SK-N-SH (cell line): ENCODE measurements around the gene ZNF674. TPM values are rescaled to one million over a fixed set of nuclear protein-coding genes. Genes with fewer than 3 reads are reported as not detected.
A peak's percentile ranks its signal among the peaks of the same experiment; 100 is the strongest.

Experiments
- CTCF ChIA-PET: fragments of 300-600, 350-600 bp; formaldehyde crosslinking; extraction: SDS; loops from one replicate; lab custom pipeline; 2021; lab: Yijun Ruan, JAX
- POLR2A ChIA-PET: fragments of 350-600 bp; sonication (Branson Sonifier 250); formaldehyde crosslinking; extraction: SDS; loops from one replicate; lab custom pipeline; 2020; ENCODE audit warnings: antibody characterized with exemption, inconsistent platforms; lab: Yijun Ruan, JAX
- DNase-seq: peaks from one replicate; pipeline ENCODE4 v3.0.0; 2012
- H2AFZ ChIP-seq: fragments of 200-600 bp; sonication (generic); 2 replicates; pipeline ENCODE4 v1.8.1; 2016; ENCODE audit warnings: antibody characterized with exemption, mild to moderate bottlenecking, low read depth
- H3F3A ChIP-seq: fragments of 200-600 bp; sonication (generic); replicated peaks from 2 replicates; pipeline ENCODE3; 2016; ENCODE audit warnings: antibody characterized with exemption, mild to moderate bottlenecking; ENCODE audit not compliant: insufficient read depth
- H3K27ac ChIP-seq, 2 experiments: fragments of 200-500 bp in 1 of 2; fragments of 200-600 bp in 1 of 2; sonication (Bioruptor generic) in 1 of 2; sonication (generic), shearing (Covaris generic) in 1 of 2; 2 replicates each; pipeline versions ENCODE4 v1.5.1 to v1.6.1; 2014 to 2016; ENCODE audit warnings: low read depth in 2 of 2, inconsistent platforms in 1 of 2, low read length in 1 of 2, mild to moderate bottlenecking in 1 of 2, mixed read lengths in 1 of 2
- H3K27me3 ChIP-seq: fragments of 200-600 bp; sonication (generic), shearing (Covaris generic); 2 replicates; pipeline ENCODE4 v1.6.1; 2016; ENCODE audit warnings: mixed run types; ENCODE audit not compliant: insufficient read depth
- H3K36me3 ChIP-seq, 2 experiments: fragments of 200-500 bp in 1 of 2; fragments of 200-600 bp in 1 of 2; sonication (Bioruptor generic) in 1 of 2; sonication (generic) in 1 of 2; replicated peaks in 1 of 2; 2 replicates each; pipeline versions ENCODE3 to v1.5.1; 2014 to 2016; ENCODE audit warnings: low read length in 1 of 2, mild to moderate bottlenecking in 1 of 2; ENCODE audit not compliant: insufficient read depth in 2 of 2, control insufficient read depth in 1 of 2
- H3K4me1 ChIP-seq, 2 experiments: fragments of 200-500 bp in 1 of 2; fragments of 200-600 bp in 1 of 2; sonication (Bioruptor generic) in 1 of 2; sonication (generic), shearing (Covaris generic) in 1 of 2; 2 replicates each; pipeline versions ENCODE4 v1.5.1 to v1.6.1; 2014 to 2016; ENCODE audit warnings: low read depth in 1 of 2, low read length in 1 of 2, mixed run types in 1 of 2; ENCODE audit not compliant: insufficient read depth in 2 of 2, control insufficient read depth in 1 of 2
- H3K4me2 ChIP-seq: fragments of 200-600 bp; sonication (generic), shearing (Covaris generic); 2 replicates; pipeline ENCODE4 v1.6.1; 2017; ENCODE audit warnings: mixed run types
- H3K4me3 ChIP-seq, 2 experiments: fragments of 200-500 bp in 1 of 2; fragments of 200-600 bp in 1 of 2; sonication (Bioruptor generic) in 1 of 2; sonication (generic), shearing (Covaris generic) in 1 of 2; 2 replicates each; pipeline versions ENCODE4 v1.5.1 to v1.8.1; 2014 to 2016; ENCODE audit warnings: low read depth in 2 of 2, inconsistent platforms in 1 of 2, low read length in 1 of 2, mild to moderate bottlenecking in 1 of 2, mixed read lengths in 1 of 2, moderate library complexity in 1 of 2
- H3K79me2 ChIP-seq: fragments of 200-600 bp; sonication (generic); 2 replicates; pipeline ENCODE4 v1.8.1; 2017; ENCODE audit warnings: mild to moderate bottlenecking; ENCODE audit not compliant: insufficient read depth
- H3K9ac ChIP-seq: fragments of 200-600 bp; sonication (generic); 2 replicates; pipeline ENCODE4 v1.6.1; 2017; ENCODE audit warnings: mixed run types
- H3K9me2 ChIP-seq: fragments of 200-600 bp; sonication (generic); 2 replicates; pipeline ENCODE4 v1.6.1; 2017; ENCODE audit warnings: mixed run types
- H3K9me3 ChIP-seq: fragments of 200-600 bp; sonication (generic); 2 replicates; pipeline ENCODE4 v1.6.1; 2017; ENCODE audit warnings: mixed run types, mild to moderate bottlenecking, moderate library complexity
- H4K20me1 ChIP-seq: fragments of 200-600 bp; sonication (generic); 2 replicates; pipeline ENCODE4 v1.6.1; 2017; ENCODE audit warnings: mild to moderate bottlenecking, mixed run types; ENCODE audit not compliant: insufficient read depth
- CHD2 ChIP-seq: fragments of 150-350 bp; IDR thresholded peaks from 2 replicates; pipeline ENCODE4 v1.6.1; 2018; ENCODE audit warnings: low read length; ENCODE audit not compliant: partially characterized antibody
- EZH2phosphoT487 ChIP-seq: fragments of 200-600 bp; sonication (generic); IDR thresholded peaks from 2 replicates; pipeline ENCODE4 v1.6.1; 2017; ENCODE audit warnings: low read depth, mixed run types, mild to moderate bottlenecking, antibody characterized with exemption, moderate library complexity, borderline replicate concordance
- FOSL2 ChIP-seq: IDR thresholded peaks from 2 replicates; pipeline ENCODE4 v1.4.0; 2012; ENCODE audit warnings: low read depth, mild to moderate bottlenecking, moderate library complexity, borderline replicate concordance
- FOXJ3 ChIP-seq: sonication (generic); formaldehyde crosslinking; IDR thresholded peaks from 2 replicates; pipeline ENCODE4 v1.5.1; 2020; ENCODE audit warnings: mild to moderate bottlenecking, missing genetic modification reagents
- GATA2 ChIP-seq: sonication (generic); formaldehyde crosslinking; IDR thresholded peaks from 2 replicates; pipeline ENCODE4 v1.5.0; 2020; ENCODE audit warnings: mild to moderate bottlenecking, missing genetic modification reagents
- MEF2A ChIP-seq: IDR thresholded peaks from 2 replicates; pipeline ENCODE4 v1.4.0; 2012; ENCODE audit warnings: low read depth, borderline replicate concordance
- NFIC ChIP-seq: IDR thresholded peaks from 2 replicates; pipeline ENCODE4 v1.4.0; 2012; ENCODE audit warnings: borderline replicate concordance
- RFX5 ChIP-seq: IDR thresholded peaks from 2 replicates; pipeline ENCODE4 v1.6.1; 2012; ENCODE audit warnings: mild to moderate bottlenecking, improper control_type of control experiment, low read length
- SMC3 ChIP-seq: IDR thresholded peaks from 2 replicates; pipeline ENCODE4 v1.6.1; 2012; ENCODE audit warnings: low read depth, low read length, improper control_type of control experiment
- WGBS: methylation state at CpG from one replicate; pipeline ENCODE4 v1.1.6; 2017; ENCODE audit warnings: low lambda C conversion rate; 5-methylcytosine and 5-hydroxymethylcytosine counted together
- polyA plus RNA-seq, 3 experiments: library from polyadenylated mRNA; depleted of rRNA; stranded (reverse); fragments of >200 nt; gene quantifications; 2 replicates each; pipeline ENCODE4 v1.2.3, GENCODE V29; 2012
- TF ChIP-seq, protein P1 (sequence below): fragments of 200-600 bp; sonication (generic); IDR thresholded peaks from 2 replicates; pipeline ENCODE4 v1.6.1; 2017; ENCODE audit warnings: antibody characterized with exemption, mild to moderate bottlenecking, moderate library complexity
- TF ChIP-seq, protein P2 (sequence below): IDR thresholded peaks from 2 replicates; pipeline ENCODE4 v1.4.0; 2012; ENCODE audit warnings: low read depth
- TF ChIP-seq, protein P3 (sequence below): IDR thresholded peaks from 2 replicates; pipeline ENCODE4; 2012
- TF ChIP-seq, protein P4 (sequence below): IDR thresholded peaks from 2 replicates; pipeline ENCODE4 v1.6.1; 2012; ENCODE audit warnings: mild to moderate bottlenecking, low read depth, low read length, moderate library complexity

The ZNF674 gene
- polyA plus RNA-seq, 1 of the 3 experiments (the other 2 are of a cell fraction), result 2.3 TPM

DNA sequence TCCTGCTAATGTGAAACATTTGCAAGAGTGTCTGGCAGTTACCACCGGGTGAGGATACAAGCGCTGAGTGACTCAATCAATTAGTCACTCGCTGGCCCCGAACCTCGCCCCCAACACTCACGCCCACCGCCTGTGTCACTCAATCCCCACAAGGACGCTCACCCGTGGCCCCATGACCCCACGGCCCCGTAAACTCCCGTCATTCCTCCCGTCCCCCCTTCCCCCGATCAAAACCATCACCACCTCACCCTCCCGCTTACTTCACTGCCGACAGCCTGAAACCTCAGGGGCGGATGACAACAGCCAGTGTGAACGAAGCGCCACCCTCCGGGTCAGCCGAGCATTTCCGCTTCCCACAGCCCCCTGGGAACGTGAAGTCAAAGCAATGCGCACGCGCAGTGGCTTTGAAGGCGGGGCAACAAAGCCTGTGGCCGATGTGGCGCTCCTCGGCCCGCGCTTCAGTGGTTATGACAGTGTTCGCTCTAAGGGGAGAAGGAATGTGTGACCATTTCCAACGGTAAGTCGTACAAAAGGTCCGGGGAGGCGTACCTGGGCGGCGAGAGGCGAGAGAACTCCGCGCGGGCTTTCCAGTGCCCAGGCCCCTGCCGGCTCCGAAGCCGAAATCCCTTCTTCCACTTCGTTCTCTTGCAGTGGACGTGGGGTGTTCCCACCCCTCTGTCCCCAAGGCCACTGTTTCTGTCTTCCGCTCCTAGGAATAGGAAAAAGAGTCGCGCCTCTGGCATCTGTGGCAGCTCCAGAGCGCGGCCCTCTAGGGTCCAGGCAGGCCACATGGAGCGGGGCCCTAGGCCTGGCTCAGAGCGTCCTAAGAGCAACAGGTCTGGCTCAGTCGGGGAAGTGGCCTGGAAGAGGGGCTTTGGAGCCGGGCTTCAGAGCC is at the start of gene ZNF674 (continued):
- TF ChIP-seq, protein P1, sequence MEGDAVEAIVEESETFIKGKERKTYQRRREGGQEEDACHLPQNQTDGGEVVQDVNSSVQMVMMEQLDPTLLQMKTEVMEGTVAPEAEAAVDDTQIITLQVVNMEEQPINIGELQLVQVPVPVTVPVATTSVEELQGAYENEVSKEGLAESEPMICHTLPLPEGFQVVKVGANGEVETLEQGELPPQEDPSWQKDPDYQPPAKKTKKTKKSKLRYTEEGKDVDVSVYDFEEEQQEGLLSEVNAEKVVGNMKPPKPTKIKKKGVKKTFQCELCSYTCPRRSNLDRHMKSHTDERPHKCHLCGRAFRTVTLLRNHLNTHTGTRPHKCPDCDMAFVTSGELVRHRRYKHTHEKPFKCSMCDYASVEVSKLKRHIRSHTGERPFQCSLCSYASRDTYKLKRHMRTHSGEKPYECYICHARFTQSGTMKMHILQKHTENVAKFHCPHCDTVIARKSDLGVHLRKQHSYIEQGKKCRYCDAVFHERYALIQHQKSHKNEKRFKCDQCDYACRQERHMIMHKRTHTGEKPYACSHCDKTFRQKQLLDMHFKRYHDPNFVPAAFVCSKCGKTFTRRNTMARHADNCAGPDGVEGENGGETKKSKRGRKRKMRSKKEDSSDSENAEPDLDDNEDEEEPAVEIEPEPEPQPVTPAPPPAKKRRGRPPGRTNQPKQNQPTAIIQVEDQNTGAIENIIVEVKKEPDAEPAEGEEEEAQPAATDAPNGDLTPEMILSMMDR, result peak; percentile 44
- TF ChIP-seq, protein P2, sequence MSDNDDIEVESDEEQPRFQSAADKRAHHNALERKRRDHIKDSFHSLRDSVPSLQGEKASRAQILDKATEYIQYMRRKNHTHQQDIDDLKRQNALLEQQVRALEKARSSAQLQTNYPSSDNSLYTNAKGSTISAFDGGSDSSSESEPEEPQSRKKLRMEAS, result peak; percentile 62
- TF ChIP-seq, protein P3, sequence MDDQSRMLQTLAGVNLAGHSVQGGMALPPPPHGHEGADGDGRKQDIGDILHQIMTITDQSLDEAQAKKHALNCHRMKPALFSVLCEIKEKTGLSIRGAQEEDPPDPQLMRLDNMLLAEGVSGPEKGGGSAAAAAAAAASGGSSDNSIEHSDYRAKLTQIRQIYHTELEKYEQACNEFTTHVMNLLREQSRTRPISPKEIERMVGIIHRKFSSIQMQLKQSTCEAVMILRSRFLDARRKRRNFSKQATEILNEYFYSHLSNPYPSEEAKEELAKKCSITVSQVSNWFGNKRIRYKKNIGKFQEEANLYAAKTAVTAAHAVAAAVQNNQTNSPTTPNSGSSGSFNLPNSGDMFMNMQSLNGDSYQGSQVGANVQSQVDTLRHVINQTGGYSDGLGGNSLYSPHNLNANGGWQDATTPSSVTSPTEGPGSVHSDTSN, result peak; percentile 78
- TF ChIP-seq SMC3, result no peak
- TF ChIP-seq FOXJ3 (CRISPR knock-in tag), result no peak
- no peak for TF ChIP-seq RFX5
- TF ChIP-seq CHD2, result peak; percentile 62
- no peak for TF ChIP-seq MEF2A
- TF ChIP-seq EZH2phosphoT487, result no peak
- TF ChIP-seq, all 33 proteins: peak for 16

DNA sequence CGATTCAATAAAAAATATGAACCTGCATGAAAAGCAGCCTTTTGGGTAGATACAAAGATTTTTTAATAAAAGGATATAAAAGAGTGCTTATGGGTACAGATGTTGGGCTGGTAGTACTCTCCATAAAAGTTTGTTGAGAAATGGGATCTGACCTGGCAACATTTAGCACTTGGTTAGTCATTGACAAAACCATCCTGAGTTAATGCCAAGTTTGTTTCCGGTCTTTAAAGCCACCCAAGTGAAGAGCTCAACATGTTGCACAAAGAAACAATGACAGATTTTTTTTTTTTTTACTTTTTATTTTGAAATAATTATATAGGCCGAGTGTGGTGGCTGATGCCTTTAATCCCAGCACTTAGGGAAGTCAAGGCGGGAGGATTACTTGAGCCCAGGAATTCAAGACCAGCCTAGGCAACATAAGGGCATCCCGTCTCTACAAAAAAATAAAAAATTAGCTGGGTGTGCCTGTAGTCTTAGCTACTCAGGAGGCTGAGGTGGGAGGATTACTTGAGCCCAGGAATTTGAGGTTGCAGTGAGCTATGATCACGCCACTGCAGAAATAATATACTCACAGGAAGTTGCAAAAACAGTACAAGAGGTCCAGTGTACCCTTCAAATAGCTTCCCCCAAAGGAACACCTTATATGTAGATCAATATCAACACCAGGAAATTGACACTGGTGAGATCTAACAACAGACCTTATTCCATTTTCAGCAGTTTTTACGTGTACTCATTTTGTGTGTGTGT is 44.9 kb upstream of the ZNF674 start:
- Histone ChIP-seq H3K9me3 (no peaks in the 10 kb centered on the region), H3K4me1 (peaks cover 0 to 33% of the 10 kb centered on the region in 2 experiments; a peak in 2 of 4 replicates), H3K4me3 (no peak overlapping the region), H2AFZ (no peak overlapping the region), H3K79me2 (peaks cover 24% of the 10 kb centered on the region), H3K9me2 (no peaks in the 10 kb centered on the region), H3K9ac (no peak overlapping the region), H3K36me3 (no peaks in the 10 kb centered on the region), H3F3A (peaks cover 3% of the 10 kb centered on the region), H4K20me1 (no peaks in the 10 kb centered on the region), H3K27ac (peak overlapping the region in 1 of 2 experiments; percentile 78; a peak in 1 of 4 replicates), H3K4me2 (no peak overlapping the region), H3K27me3 (no peaks in the 10 kb centered on the region)
- CTCF ChIA-PET, result interaction anchor here (0.7 to 1.0 kb wide), 2 partner anchors 11 kb away, joined by 3 read pairs; no protein-coding TSS in a partner anchor
- POLR2A ChIA-PET, result no interaction called here
- WGBS, result 38% methylated on average over 7 of the region's 7 CpGs
- TF ChIP-seq GATA2 (CRISPR knock-in tag) (no peak), NFIC (peak; percentile 44; the same call in 1 of the 2 replicates), FOSL2 (0 out of 2 replicates have a peak, but pooled peaks have one; percentile 11)
- TF ChIP-seq, protein P4, sequence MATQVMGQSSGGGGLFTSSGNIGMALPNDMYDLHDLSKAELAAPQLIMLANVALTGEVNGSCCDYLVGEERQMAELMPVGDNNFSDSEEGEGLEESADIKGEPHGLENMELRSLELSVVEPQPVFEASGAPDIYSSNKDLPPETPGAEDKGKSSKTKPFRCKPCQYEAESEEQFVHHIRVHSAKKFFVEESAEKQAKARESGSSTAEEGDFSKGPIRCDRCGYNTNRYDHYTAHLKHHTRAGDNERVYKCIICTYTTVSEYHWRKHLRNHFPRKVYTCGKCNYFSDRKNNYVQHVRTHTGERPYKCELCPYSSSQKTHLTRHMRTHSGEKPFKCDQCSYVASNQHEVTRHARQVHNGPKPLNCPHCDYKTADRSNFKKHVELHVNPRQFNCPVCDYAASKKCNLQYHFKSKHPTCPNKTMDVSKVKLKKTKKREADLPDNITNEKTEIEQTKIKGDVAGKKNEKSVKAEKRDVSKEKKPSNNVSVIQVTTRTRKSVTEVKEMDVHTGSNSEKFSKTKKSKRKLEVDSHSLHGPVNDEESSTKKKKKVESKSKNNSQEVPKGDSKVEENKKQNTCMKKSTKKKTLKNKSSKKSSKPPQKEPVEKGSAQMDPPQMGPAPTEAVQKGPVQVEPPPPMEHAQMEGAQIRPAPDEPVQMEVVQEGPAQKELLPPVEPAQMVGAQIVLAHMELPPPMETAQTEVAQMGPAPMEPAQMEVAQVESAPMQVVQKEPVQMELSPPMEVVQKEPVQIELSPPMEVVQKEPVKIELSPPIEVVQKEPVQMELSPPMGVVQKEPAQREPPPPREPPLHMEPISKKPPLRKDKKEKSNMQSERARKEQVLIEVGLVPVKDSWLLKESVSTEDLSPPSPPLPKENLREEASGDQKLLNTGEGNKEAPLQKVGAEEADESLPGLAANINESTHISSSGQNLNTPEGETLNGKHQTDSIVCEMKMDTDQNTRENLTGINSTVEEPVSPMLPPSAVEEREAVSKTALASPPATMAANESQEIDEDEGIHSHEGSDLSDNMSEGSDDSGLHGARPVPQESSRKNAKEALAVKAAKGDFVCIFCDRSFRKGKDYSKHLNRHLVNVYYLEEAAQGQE, result no peak
- TF ChIP-seq, protein P1, result no peak
- DNase-seq, result no peak
